Loucy (cell line): ENCODE measurements around the gene CD36.

ENCODE experiments used
- H2AFZ ChIP-seq: fragments of 200-600 bp; sonication (generic); 2 replicates; pipeline ENCODE4 v1.6.0; 2016; ENCODE audit warnings: antibody characterized with exemption, mild to moderate bottlenecking, low read length, moderate library complexity
- H3F3A ChIP-seq: fragments of 200-600 bp; 2 replicates; pipeline ENCODE4 v1.6.0; 2016; ENCODE audit warnings: antibody characterized with exemption, low read depth, mild to moderate bottlenecking
- H3K27me3 ChIP-seq: fragments of 200-600 bp; sonication (generic); 2 replicates; pipeline ENCODE4 v1.6.1; 2014; ENCODE audit warnings: low read length, mild to moderate bottlenecking; ENCODE audit not compliant: insufficient read depth, poor library complexity, severe bottlenecking
- H3K36me3 ChIP-seq: fragments of 200-600 bp; sonication (generic); 2 replicates; pipeline ENCODE4 v1.6.1; 2016; ENCODE audit warnings: low read length; ENCODE audit not compliant: insufficient read depth
- H3K4me1 ChIP-seq: fragments of 200-600 bp; sonication (generic); 2 replicates; pipeline ENCODE4 v1.5.1; 2014; ENCODE audit warnings: low read length, mild to moderate bottlenecking; ENCODE audit not compliant: insufficient read depth, poor library complexity, severe bottlenecking
- H3K4me2 ChIP-seq: fragments of 200-600 bp; sonication (generic); 2 replicates; pipeline ENCODE4 v1.6.0; 2014; ENCODE audit warnings: antibody characterized with exemption, low read length, low read depth, mild to moderate bottlenecking; ENCODE audit not compliant: poor library complexity, severe bottlenecking
- H3K4me3 ChIP-seq: fragments of 200-600 bp; sonication (generic); 2 replicates; pipeline ENCODE4 v1.5.1; 2014; ENCODE audit warnings: low read length, mild to moderate bottlenecking, mixed read lengths; ENCODE audit not compliant: poor library complexity, severe bottlenecking
- H3K79me2 ChIP-seq: fragments of 200-600 bp; sonication (generic); 2 replicates; pipeline ENCODE4 v1.6.1; 2014; ENCODE audit warnings: low read length; ENCODE audit not compliant: insufficient read depth
- H3K9ac ChIP-seq: fragments of 200-600 bp; sonication (generic); 2 replicates; pipeline ENCODE4 v1.6.0; 2014; ENCODE audit warnings: mild to moderate bottlenecking, low read depth, low read length, moderate library complexity; ENCODE audit not compliant: poor library complexity, severe bottlenecking
- H3K9me2 ChIP-seq: fragments of 200-600 bp; sonication (generic); replicated peaks from 2 replicates; pipeline ENCODE4 v1.6.1; 2016; ENCODE audit warnings: low read depth, low read length, mixed read lengths
- H3K9me3 ChIP-seq: fragments of 200-600 bp; sonication (generic); 2 replicates; pipeline ENCODE4 v1.6.1; 2014; ENCODE audit warnings: mild to moderate bottlenecking, antibody characterized with exemption, low read length, low read depth; ENCODE audit not compliant: insufficient read depth
- H4K20me1 ChIP-seq: fragments of 200-600 bp; sonication (generic); 2 replicates; pipeline ENCODE4 v1.6.0; 2014; ENCODE audit warnings: antibody characterized with exemption, low read length, mild to moderate bottlenecking; ENCODE audit not compliant: insufficient read depth, poor library complexity, severe bottlenecking
- EZH2phosphoT487 ChIP-seq: fragments of 200-600 bp; IDR thresholded peaks from 2 replicates; pipeline ENCODE4 v1.6.1; 2018; ENCODE audit warnings: antibody characterized with exemption, mild to moderate bottlenecking, moderate library complexity, borderline replicate concordance
- TF ChIP-seq, protein P1 (sequence below): fragments of 200-600 bp; sonication (generic); conservative IDR thresholded peaks from 2 replicates; pipeline ENCODE4 v1.5.1; 2014; ENCODE audit warnings: mild to moderate bottlenecking, antibody characterized with exemption, low read length

The CD36 gene

DNA sequence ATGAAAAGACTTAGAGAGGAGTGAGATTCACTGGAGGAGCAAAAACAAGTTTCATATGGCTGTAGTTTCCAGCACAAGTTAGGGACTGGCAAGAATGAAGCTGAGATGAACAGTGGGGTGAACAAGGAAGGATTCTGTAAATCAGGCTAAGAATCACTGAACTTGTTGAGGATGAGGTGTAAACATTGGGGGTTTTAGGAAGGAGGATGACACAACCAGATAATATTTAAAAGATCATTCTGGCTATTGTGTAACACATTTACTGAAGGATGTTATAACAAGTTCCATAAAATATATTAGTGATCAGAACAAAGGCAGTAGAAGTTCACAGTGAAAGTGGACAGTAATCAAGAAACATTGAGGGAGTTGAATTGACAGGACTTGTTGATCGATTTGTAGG, 68.9 kb downstream of the CD36 start:
- Histone ChIP-seq H3K27me3 (no peaks in the 10 kb centered on the region), H4K20me1 (no peaks in the 10 kb centered on the region)

DNA sequence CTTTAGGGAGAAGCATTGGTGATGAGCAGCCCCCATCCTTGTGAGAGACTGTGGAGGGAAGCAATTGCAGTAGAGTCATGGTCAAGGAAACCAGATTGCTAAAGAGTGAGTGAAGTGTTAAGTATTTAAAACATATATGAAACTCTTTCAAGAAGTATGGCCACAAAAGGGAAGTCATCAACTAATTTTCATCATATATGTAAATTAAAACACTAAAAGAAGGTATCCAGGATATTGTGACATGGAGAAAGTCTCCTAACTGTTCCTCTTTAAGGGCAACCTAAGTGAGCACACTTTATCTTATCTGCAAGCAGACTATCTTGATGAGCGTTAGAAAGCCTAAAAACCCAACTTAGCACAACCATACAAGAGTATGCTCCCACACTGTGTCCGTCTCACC, 69.7 kb downstream of the CD36 start:
- H3K4me1 ChIP-seq: no peaks in the 10 kb centered on the region
- H3K9ac ChIP-seq: no peak overlapping the region
- H4K20me1 ChIP-seq: no peaks in the 10 kb centered on the region
- no peak overlapping the region for H3K4me2 ChIP-seq
- H3K4me3 ChIP-seq: no peak overlapping the region
- H3K27me3 ChIP-seq: no peaks in the 10 kb centered on the region
- H3K79me2 ChIP-seq: no peaks in the 10 kb centered on the region
- no peaks in the 10 kb centered on the region for H3K9me3 ChIP-seq
- TF ChIP-seq, protein P1, sequence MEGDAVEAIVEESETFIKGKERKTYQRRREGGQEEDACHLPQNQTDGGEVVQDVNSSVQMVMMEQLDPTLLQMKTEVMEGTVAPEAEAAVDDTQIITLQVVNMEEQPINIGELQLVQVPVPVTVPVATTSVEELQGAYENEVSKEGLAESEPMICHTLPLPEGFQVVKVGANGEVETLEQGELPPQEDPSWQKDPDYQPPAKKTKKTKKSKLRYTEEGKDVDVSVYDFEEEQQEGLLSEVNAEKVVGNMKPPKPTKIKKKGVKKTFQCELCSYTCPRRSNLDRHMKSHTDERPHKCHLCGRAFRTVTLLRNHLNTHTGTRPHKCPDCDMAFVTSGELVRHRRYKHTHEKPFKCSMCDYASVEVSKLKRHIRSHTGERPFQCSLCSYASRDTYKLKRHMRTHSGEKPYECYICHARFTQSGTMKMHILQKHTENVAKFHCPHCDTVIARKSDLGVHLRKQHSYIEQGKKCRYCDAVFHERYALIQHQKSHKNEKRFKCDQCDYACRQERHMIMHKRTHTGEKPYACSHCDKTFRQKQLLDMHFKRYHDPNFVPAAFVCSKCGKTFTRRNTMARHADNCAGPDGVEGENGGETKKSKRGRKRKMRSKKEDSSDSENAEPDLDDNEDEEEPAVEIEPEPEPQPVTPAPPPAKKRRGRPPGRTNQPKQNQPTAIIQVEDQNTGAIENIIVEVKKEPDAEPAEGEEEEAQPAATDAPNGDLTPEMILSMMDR: no peak
- TF ChIP-seq EZH2phosphoT487: no peak
- no peaks in the 10 kb centered on the region for H3K9me2 ChIP-seq
- no peaks in the 10 kb centered on the region for H3F3A ChIP-seq
- H2AFZ ChIP-seq: no peak overlapping the region
- H3K36me3 ChIP-seq: no peaks in the 10 kb centered on the region

More for the DNA sequence above, 68.9 kb downstream of the CD36 start:
- TF ChIP-seq EZH2phosphoT487: no peak
- TF ChIP-seq, protein P1: no peak
- no peaks in the 10 kb centered on the region for H3F3A ChIP-seq
- H3K36me3 ChIP-seq: no peaks in the 10 kb centered on the region
- H3K4me3 ChIP-seq: no peak overlapping the region
- H2AFZ ChIP-seq: no peak overlapping the region
- H3K9ac ChIP-seq: no peak overlapping the region
- no peaks in the 10 kb centered on the region for H3K9me3 ChIP-seq
- H3K79me2 ChIP-seq: no peaks in the 10 kb centered on the region
- H3K4me1 ChIP-seq: no peaks in the 10 kb centered on the region
- H3K4me2 ChIP-seq: no peak overlapping the region
- H3K9me2 ChIP-seq: no peaks in the 10 kb centered on the region

DNA sequence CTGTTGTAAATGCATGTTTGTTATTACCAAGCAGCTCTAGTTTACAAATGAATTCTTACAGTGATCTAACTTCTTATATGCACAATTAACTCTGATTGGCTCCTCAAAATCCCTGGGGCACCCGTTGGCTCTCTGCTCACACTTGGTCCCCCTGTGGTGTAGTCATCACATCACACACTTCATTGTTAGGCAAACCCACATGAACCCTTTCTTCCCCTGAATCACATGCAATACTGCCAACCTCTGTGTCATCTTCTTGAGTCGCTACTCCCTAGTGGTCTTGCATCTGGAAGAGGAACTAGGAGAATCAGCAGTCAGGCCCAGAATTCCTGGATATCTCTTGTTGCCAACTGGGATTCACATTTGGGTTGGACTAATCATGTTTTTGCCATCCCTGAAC, 73.1 kb downstream of the CD36 start:
- no peak overlapping the region for H3K4me3 ChIP-seq
- no peak overlapping the region for H3K4me2 ChIP-seq
- H2AFZ ChIP-seq: no peak overlapping the region
- H3F3A ChIP-seq: no peaks in the 10 kb centered on the region
- H3K27me3 ChIP-seq: no peaks in the 10 kb centered on the region
- H4K20me1 ChIP-seq: no peaks in the 10 kb centered on the region
- no peaks in the 10 kb centered on the region for H3K79me2 ChIP-seq
- no peaks in the 10 kb centered on the region for H3K9me2 ChIP-seq
- no peaks in the 10 kb centered on the region for H3K4me1 ChIP-seq
- no peaks in the 10 kb centered on the region for H3K9me3 ChIP-seq
- no peak overlapping the region for H3K9ac ChIP-seq
- no peak for TF ChIP-seq EZH2phosphoT487
- TF ChIP-seq, protein P1: no peak
- no peaks in the 10 kb centered on the region for H3K36me3 ChIP-seq
